CD8-positive, alpha-beta memory T cell (primary cell): ENCODE results near the gene AQR. TPM values are rescaled to one million over a fixed set of nuclear protein-coding genes. Genes with fewer than 3 reads are reported as not detected.

Source experiments
- CTCF ChIA-PET: fragments of 350-600 bp; sonication (Branson Sonifier 250); formaldehyde crosslinking; loops from one replicate; lab custom pipeline; 2021; ENCODE audit warnings: antibody characterized with exemption; lab: Charles Lee
- POLR2A ChIA-PET: fragments of 350-600 bp; sonication (Branson Sonifier 250); formaldehyde crosslinking; loops from one replicate; lab custom pipeline; 2021; ENCODE audit warnings: antibody characterized with exemption; lab: Charles Lee
- DNase-seq, 5 donors: peaks; one replicate each; pipeline versions ENCODE4 v3.0.0 to v3.0.0-alpha.2; 2020 to 2022; ENCODE audit warnings: mixed read lengths in 1 of 5
- H3K27ac ChIP-seq: one replicate; pipeline ENCODE4 v1.7.0; 2013; ENCODE audit warnings: low read depth, mild to moderate bottlenecking, low read length, moderate library complexity
- H3K27me3 ChIP-seq: 2 replicates; pipeline ENCODE4 v1.7.0; 2013; ENCODE audit warnings: low read length, mild to moderate bottlenecking; ENCODE audit not compliant: insufficient read depth, poor library complexity, severe bottlenecking
- H3K36me3 ChIP-seq: 2 replicates; pipeline ENCODE4 v1.7.0; 2013; ENCODE audit warnings: mild to moderate bottlenecking, low read length, moderate library complexity; ENCODE audit not compliant: insufficient read depth
- H3K4me1 ChIP-seq: 2 replicates; pipeline ENCODE4 v1.7.0; 2013; ENCODE audit warnings: mild to moderate bottlenecking, low read length, moderate library complexity; ENCODE audit not compliant: insufficient read depth
- H3K4me3 ChIP-seq: 2 replicates; pipeline ENCODE4 v1.7.0; 2013; ENCODE audit warnings: mild to moderate bottlenecking, low read length
- H3K9me3 ChIP-seq: 2 replicates; pipeline ENCODE4 v1.7.0; 2013; ENCODE audit warnings: mild to moderate bottlenecking, low read length
- H3K27ac Mint-ChIP-seq, 8 donors: one replicate each; pipeline ENCODE4 v1.8.0; 2020 to 2021; ENCODE audit warnings: mixed read lengths in 8 of 8, mild to moderate bottlenecking in 6 of 8, inconsistent platforms in 3 of 8, moderate library complexity in 3 of 8
- H3K27me3 Mint-ChIP-seq, 2 donors: one replicate each; pipeline ENCODE4 v1.8.0; 2020 to 2021; ENCODE audit warnings: mixed read lengths in 2 of 2, mild to moderate bottlenecking in 1 of 2, moderate library complexity in 1 of 2
- H3K36me3 Mint-ChIP-seq, 3 donors: one replicate each; pipeline ENCODE4 v1.8.0; 2020 to 2021; ENCODE audit warnings: mixed read lengths in 3 of 3, inconsistent platforms in 1 of 3, mild to moderate bottlenecking in 1 of 3
- H3K4me1 Mint-ChIP-seq, 3 donors: one replicate each; pipeline ENCODE4 v1.8.0; 2020 to 2021; ENCODE audit warnings: mixed read lengths in 3 of 3, inconsistent platforms in 1 of 3, mild to moderate bottlenecking in 1 of 3
- H3K4me3 Mint-ChIP-seq, 7 donors: one replicate each; pipeline ENCODE4 v1.8.0; 2020 to 2021; ENCODE audit warnings: mixed read lengths in 7 of 7, mild to moderate bottlenecking in 6 of 7, moderate library complexity in 4 of 7, inconsistent platforms in 2 of 7
- H3K9me3 Mint-ChIP-seq, 5 donors: one replicate each; pipeline ENCODE4 v1.8.0; 2020 to 2022; ENCODE audit warnings: mixed read lengths in 5 of 5, mild to moderate bottlenecking in 3 of 5, moderate library complexity in 2 of 5, inconsistent platforms in 1 of 5
- polyA plus RNA-seq: library from polyadenylated mRNA; unstranded; fragments of 300-500 nt; fragmentation: Illumina TruSeq; gene quantifications from one replicate; pipeline ENCODE4 v1.2.3, GENCODE V29; 2021
- total RNA-seq, 2 experiments: library from RNA; stranded (reverse); gene quantifications; one replicate each; pipeline ENCODE4 v1.2.3, GENCODE V29; 2021

AQR gene
- total and polyA plus RNA-seq, 3 experiments from 2014 or later: 14.8 to 46.0 (median 41.7) TPM

DNA sequence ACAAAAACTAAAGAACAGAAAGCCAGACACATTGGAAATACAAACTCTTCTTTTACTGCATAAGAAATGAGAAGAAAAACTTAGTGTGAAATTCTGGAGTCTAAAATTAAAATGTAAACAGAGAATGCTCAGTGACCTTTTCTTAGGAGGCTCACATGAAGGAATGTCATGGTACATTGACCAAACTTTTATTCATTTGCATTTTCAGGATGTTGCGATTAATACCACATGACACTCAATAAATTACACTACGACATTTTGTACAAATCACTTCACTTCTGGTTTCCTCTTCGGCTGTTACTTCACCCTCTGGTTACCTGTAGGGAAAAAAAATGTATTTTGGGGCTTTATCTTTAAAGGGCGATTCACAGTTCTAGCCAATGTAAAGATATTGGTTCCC, 117.8 kb downstream of the AQR start:
- Histone ChIP-seq H3K36me3 (no peaks in the 10 kb centered on the region), H3K9me3 (no peaks in the 10 kb centered on the region), H3K27me3 (no peaks in the 10 kb centered on the region), H3K27ac (no peak overlapping the region), H3K4me3 (no peak overlapping the region), H3K4me1 (no peaks in the 10 kb centered on the region)
- H3K27me3 Mint-ChIP-seq: no peaks in the 10 kb centered on the region
- POLR2A ChIA-PET: interaction anchor here (0.5 kb wide), 1 partner anchor 153 kb away, joined by 9 read pairs; no protein-coding TSS in a partner anchor
- DNase-seq: no peak
- peak overlapping the region in 2 of 8 donors; percentile 19 to 80 for H3K27ac Mint-ChIP-seq
- CTCF ChIA-PET: no interaction called here
- peaks cover 3 to 29% (median 13%) of the 10 kb centered on the region in 3 donors for H3K36me3 Mint-ChIP-seq
- no peaks in the 10 kb centered on the region for H3K4me1 Mint-ChIP-seq
- H3K9me3 Mint-ChIP-seq: no peaks in the 10 kb centered on the region
- no peak overlapping the region for H3K4me3 Mint-ChIP-seq

DNA sequence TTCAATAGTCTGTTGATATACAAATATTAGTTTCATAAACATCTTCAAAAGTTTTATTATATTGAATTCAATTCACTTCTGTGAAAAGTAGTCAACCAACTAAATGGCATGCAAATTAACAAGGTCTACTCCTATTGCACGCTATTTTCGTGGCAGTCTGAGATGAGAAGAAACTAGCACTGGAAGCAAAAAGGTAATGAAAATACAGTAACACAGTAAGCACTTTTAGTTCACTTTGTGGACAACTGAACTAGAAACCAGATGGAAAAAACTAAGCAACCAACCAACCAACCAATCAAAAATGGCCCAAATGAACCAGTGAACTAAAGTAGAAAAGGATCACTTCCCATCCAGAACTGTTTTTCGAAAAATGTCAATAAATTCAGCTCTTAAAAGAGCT, 118.5 kb downstream of the AQR start:
- peaks cover 3 to 21% (median 10%) of the 10 kb centered on the region in 3 donors for H3K36me3 Mint-ChIP-seq

DNA sequence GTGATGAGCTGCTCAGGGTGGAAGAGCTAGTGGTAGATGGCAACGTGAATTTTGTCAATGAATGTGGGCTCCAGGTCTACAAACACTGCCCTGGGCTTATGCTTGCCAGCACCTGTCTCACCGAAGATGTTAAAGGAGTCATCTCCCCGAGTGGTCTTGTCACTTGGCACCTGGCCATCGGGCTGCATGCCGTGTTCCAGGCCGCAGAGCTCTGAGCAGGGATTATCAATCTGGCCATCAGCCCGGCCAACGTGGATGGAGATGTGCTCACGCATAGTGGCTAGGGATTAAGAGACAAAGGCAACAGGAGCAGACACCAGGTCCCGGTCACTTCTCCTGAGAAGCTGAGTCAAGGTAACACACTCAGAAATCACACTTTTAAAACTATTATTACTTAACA, 119.4 kb downstream of the AQR start:
- Histone ChIP-seq H3K27me3 (no peaks in the 10 kb centered on the region), H3K9me3 (no peaks in the 10 kb centered on the region), H3K27ac (no peak overlapping the region), H3K4me1 (no peaks in the 10 kb centered on the region), H3K4me3 (no peak overlapping the region), H3K36me3 (no peaks in the 10 kb centered on the region)
- H3K4me3 Mint-ChIP-seq: no peak overlapping the region
- ChIA-PET POLR2A (no interaction called here), CTCF (no interaction called here)
- H3K27ac Mint-ChIP-seq: no peak overlapping the region
- no peak for DNase-seq
- peaks cover 2 to 12% (median 5%) of the 10 kb centered on the region in 3 donors for H3K36me3 Mint-ChIP-seq
- no peaks in the 10 kb centered on the region for H3K4me1 Mint-ChIP-seq
- no peaks in the 10 kb centered on the region for H3K27me3 Mint-ChIP-seq
- H3K9me3 Mint-ChIP-seq: no peaks in the 10 kb centered on the region

More for the DNA sequence above, 118.5 kb downstream of the AQR start:
- Mint-ChIP-seq H3K9me3 (no peaks in the 10 kb centered on the region), H3K27me3 (no peaks in the 10 kb centered on the region), H3K27ac (peak overlapping the region in 4 of 8 donors; percentile 8 to 80 (median 52)), H3K4me1 (no peaks in the 10 kb centered on the region), H3K4me3 (no peak overlapping the region)
- Histone ChIP-seq H3K9me3 (no peaks in the 10 kb centered on the region), H3K4me1 (no peaks in the 10 kb centered on the region), H3K4me3 (no peak overlapping the region), H3K27ac (no peak overlapping the region), H3K36me3 (no peaks in the 10 kb centered on the region), H3K27me3 (no peaks in the 10 kb centered on the region)
- ChIA-PET POLR2A (no interaction called here), CTCF (no interaction called here)
- DNase-seq: no peak

DNA sequence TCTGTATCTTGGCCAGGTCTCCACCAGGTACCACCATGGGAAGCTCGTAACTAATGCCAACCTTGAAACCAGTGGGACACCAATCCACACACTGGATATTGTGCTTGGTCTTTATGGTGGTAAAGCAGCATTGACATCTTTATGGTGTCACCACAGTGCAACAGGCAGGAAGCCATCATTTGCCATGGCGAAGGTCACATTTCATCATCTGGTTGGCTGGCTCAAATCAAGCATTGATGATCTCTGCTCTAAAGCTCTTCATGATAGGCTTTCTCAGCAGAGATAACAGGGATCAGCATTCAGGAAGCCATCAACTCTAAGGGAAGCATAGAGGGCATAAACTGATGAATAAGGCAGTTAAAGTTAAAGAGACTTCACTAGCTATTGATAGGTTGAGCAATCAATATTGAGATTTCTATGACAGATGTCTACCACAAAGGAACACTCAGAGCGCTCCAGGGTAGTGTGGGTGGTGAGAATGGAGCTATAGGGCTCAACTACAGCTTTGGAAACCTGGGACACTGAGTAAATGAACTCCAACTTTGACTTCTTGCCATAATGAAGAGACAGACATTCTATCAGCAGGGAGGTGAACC, 120.1 kb downstream of the AQR start:
- Histone ChIP-seq H3K9me3 (no peaks in the 10 kb centered on the region), H3K4me1 (no peaks in the 10 kb centered on the region), H3K27ac (no peak overlapping the region), H3K4me3 (no peak overlapping the region), H3K36me3 (no peaks in the 10 kb centered on the region), H3K27me3 (no peaks in the 10 kb centered on the region)
- no peaks in the 10 kb centered on the region for H3K27me3 Mint-ChIP-seq
- peaks cover 0 to 7% (median 1%) of the 10 kb centered on the region in 3 donors for H3K36me3 Mint-ChIP-seq
- ChIA-PET POLR2A (no interaction called here), CTCF (no interaction called here)
- H3K4me1 Mint-ChIP-seq: no peaks in the 10 kb centered on the region
- no peak overlapping the region for H3K27ac Mint-ChIP-seq
- DNase-seq: no peak
- no peak overlapping the region for H3K4me3 Mint-ChIP-seq
- no peaks in the 10 kb centered on the region for H3K9me3 Mint-ChIP-seq

DNA sequence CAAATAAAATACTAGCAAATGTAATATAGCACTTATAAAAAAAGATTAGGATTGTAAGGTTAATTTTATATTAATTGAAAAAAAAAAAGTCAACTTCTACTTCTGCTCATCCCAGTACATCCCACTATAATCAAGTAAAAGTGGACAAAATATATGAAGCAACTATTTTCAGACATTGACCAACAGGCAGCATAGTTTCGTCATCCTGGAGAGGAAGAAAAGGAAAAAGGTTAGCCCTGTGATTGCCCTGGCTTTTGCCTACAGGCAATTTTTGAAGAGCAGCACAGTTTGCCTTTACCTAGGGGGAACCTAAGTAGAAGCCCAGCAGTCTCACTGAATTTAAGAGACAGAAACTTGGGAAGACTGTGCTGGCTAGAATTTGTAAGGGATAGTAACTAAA, 121.9 kb downstream of the AQR start:
- H3K27me3 ChIP-seq: no peaks in the 10 kb centered on the region
- ChIA-PET CTCF (no interaction called here), POLR2A (no interaction called here)
- Mint-ChIP-seq H3K36me3 (peaks cover 0 to under 1% (median 0%) of the 10 kb centered on the region in 3 donors), H3K27ac (no peak overlapping the region), H3K27me3 (peaks cover 0 to 2% of the 10 kb centered on the region in 2 donors), H3K4me3 (no peak overlapping the region), H3K4me1 (no peaks in the 10 kb centered on the region), H3K9me3 (no peaks in the 10 kb centered on the region)
- no peaks in the 10 kb centered on the region for H3K4me1 ChIP-seq
- H3K4me3 ChIP-seq: no peak overlapping the region
- no peaks in the 10 kb centered on the region for H3K9me3 ChIP-seq
- no peak overlapping the region for H3K27ac ChIP-seq
- no peaks in the 10 kb centered on the region for H3K36me3 ChIP-seq
- DNase-seq: no peak

DNA sequence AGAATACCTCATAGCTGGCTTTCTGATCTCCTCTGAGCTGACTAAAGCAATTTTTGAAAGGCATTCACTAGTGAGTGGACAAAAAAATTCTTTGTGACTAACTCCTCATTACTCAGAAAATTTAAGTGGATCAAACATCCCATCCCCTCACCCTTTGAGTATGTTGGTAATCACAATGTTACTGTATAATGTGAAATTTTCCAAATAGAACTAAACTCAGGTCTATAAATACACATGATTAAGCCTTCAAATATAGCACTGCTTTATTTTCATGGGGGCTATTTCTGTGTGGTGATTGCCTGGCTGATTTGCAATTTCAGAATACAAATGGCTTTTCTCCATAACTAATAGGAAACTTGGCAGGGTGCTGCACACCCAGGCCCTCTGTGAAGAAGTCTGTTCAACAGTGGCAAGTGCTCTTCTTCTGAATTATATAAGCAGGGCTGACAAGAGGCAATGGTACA, 128.2 kb downstream of the AQR start:
- no peak overlapping the region for H3K4me3 ChIP-seq
- no peak for DNase-seq
- H3K27me3 ChIP-seq: no peaks in the 10 kb centered on the region
- H3K4me3 Mint-ChIP-seq: no peak overlapping the region
- peaks cover 0 to 2% of the 10 kb centered on the region in 2 donors for H3K27me3 Mint-ChIP-seq
- no peaks in the 10 kb centered on the region for H3K4me1 Mint-ChIP-seq
- CTCF ChIA-PET: no interaction called here
- no peaks in the 10 kb centered on the region for H3K9me3 ChIP-seq
- no peaks in the 10 kb centered on the region for H3K4me1 ChIP-seq
- no peak overlapping the region for H3K27ac Mint-ChIP-seq
- H3K27ac ChIP-seq: no peak overlapping the region
- H3K9me3 Mint-ChIP-seq: peaks cover 0 to 2% (median 0%) of the 10 kb centered on the region in 5 donors
- POLR2A ChIA-PET: no interaction called here
- H3K36me3 Mint-ChIP-seq: peaks cover 0 to 2% (median 0%) of the 10 kb centered on the region in 3 donors
- no peaks in the 10 kb centered on the region for H3K36me3 ChIP-seq

DNA sequence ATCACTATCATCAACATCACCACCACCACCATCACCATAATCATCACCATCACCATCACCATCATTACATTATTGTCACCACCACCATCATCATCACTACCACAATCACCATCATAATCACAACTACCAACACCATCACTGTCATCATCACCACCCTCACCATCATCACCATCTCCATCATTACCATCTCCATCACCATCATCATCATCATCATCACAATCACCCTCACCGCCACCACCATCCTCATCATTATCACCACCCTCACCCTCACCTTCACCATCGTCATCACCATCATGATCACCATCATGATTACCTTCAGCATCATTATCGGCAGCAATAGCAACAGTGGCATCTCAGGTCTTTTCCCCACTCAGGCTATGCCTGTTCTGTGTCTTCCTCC, 131.3 kb downstream of the AQR start:
- no peaks in the 10 kb centered on the region for H3K4me1 Mint-ChIP-seq
- Histone ChIP-seq H3K4me1 (no peaks in the 10 kb centered on the region), H3K27ac (no peak overlapping the region), H3K9me3 (no peaks in the 10 kb centered on the region), H3K4me3 (no peak overlapping the region), H3K27me3 (no peaks in the 10 kb centered on the region), H3K36me3 (no peaks in the 10 kb centered on the region)
- ChIA-PET CTCF (no interaction called here), POLR2A (no interaction called here)
- no peak overlapping the region for H3K4me3 Mint-ChIP-seq
- no peak for DNase-seq
- H3K27me3 Mint-ChIP-seq: peaks cover 9 to 16% of the 10 kb centered on the region in 2 donors
- no peak overlapping the region for H3K27ac Mint-ChIP-seq
- H3K36me3 Mint-ChIP-seq: peaks cover 0 to 11% (median 3%) of the 10 kb centered on the region in 3 donors
- peaks cover 0 to 9% (median 7%) of the 10 kb centered on the region in 5 donors for H3K9me3 Mint-ChIP-seq

DNA sequence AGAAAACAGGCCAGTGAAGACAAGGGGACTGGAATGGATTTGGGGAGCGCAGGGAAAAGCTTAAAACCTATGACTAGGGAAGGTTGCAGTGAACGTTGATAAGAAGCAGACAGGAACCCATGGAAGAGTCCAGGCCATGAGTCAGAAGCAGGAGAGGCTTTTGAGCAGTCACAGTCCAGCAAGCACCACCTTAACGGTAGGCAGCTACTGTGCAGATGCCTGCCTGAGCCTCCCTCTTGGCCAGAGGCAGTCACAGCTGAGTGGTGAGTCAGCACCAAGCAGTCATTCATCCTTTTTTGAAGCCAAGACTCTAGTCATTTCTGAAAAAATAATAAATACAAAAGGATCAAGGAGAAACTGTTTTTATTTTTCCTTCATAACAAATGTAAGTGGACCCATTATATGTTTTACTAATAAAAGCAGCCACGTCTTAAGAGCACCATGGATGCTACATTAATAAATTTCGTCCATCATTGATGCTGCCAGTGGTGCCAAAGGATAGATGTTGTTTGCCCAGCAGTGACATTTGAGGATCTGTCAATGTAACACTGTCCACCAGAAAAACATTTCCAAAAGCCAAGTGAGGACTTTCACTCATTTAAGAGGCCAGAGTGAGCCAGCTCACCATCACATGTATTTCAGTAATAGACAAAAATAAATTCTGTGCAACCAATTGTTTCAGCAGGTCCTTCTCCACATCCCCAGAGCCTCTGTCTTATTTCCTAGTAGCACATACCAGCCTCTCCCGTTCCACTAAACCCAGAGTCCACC, 132.1 kb downstream of the AQR start:
- Histone ChIP-seq H3K9me3 (no peaks in the 10 kb centered on the region), H3K4me1 (no peaks in the 10 kb centered on the region), H3K4me3 (no peak overlapping the region), H3K27me3 (no peaks in the 10 kb centered on the region), H3K27ac (no peak overlapping the region), H3K36me3 (no peaks in the 10 kb centered on the region)
- no peak for DNase-seq
- Mint-ChIP-seq H3K4me1 (no peaks in the 10 kb centered on the region), H3K36me3 (peaks cover 0 to 11% (median 3%) of the 10 kb centered on the region in 3 donors), H3K9me3 (peaks cover 0 to 9% (median 7%) of the 10 kb centered on the region in 5 donors), H3K27me3 (peaks cover 12 to 20% of the 10 kb centered on the region in 2 donors), H3K4me3 (no peak overlapping the region), H3K27ac (no peak overlapping the region)
- CTCF ChIA-PET: no interaction called here
- POLR2A ChIA-PET: no interaction called here
